H1 (cell line): ENCODE measurements around the gene GRIK1. TPM values are rescaled to one million over a fixed set of nuclear protein-coding genes. Genes with fewer than 3 reads are reported as not detected.

Experiments
- CTCF ChIA-PET: fragments of 300-600 bp; sonication (Branson Sonifier 250); formaldehyde crosslinking; loops from one replicate; lab custom pipeline; 2021; ENCODE audit not compliant: partially characterized antibody; lab: Charles Lee
- POLR2A ChIA-PET: fragments of 300-600 bp; sonication (Branson Sonifier 250); formaldehyde crosslinking; loops from one replicate; lab custom pipeline; 2021; ENCODE audit warnings: inconsistent platforms; ENCODE audit not compliant: partially characterized antibody; lab: Charles Lee
- DNase-seq, 2 experiments: peaks; one replicate each; pipeline versions ENCODE4 v3.0.0 to v3.0.0-alpha.2; 2010 to 2022; ENCODE audit warnings: low spot score in 2 of 2, low read depth in 1 of 2, mixed read lengths in 1 of 2
- FAIRE-seq: peaks from 2 replicates; lab custom pipeline; 2011; peaks lifted over from hg19 to GRCh38; lab: Jason Lieb, UNC
- H2AFZ ChIP-seq: 2 replicates; pipeline ENCODE4 v1.8.1; 2012; ENCODE audit warnings: low read length, inconsistent platforms
- H2AK5ac ChIP-seq: 2 replicates; pipeline ENCODE4 v1.6.1; 2013; ENCODE audit warnings: low read depth, low read length
- H2BK120ac ChIP-seq: replicated peaks from 2 replicates; pipeline ENCODE3; 2013; ENCODE audit warnings: low read depth, low read length, inconsistent platforms
- H2BK12ac ChIP-seq: 2 replicates; pipeline ENCODE4 v1.6.1; 2013; ENCODE audit warnings: low read depth, low read length
- H2BK15ac ChIP-seq: 2 replicates; pipeline ENCODE4 v1.6.1; 2013; ENCODE audit warnings: low read length
- H2BK20ac ChIP-seq: 2 replicates; pipeline ENCODE4 v1.6.1; 2013; ENCODE audit warnings: low read length
- H2BK5ac ChIP-seq: 2 replicates; pipeline ENCODE4 v1.6.1; 2013; ENCODE audit warnings: low read depth, low read length
- H3K14ac ChIP-seq: 2 replicates; pipeline ENCODE4 v1.6.1; 2013; ENCODE audit warnings: inconsistent platforms; ENCODE audit not compliant: insufficient read length
- H3K18ac ChIP-seq: 2 replicates; pipeline ENCODE4 v1.6.1; 2013; ENCODE audit warnings: low read length; ENCODE audit errors: extremely low read depth
- H3K23ac ChIP-seq: 2 replicates; pipeline ENCODE4 v1.6.1; 2013; ENCODE audit warnings: inconsistent platforms; ENCODE audit not compliant: insufficient read length
- H3K23me2 ChIP-seq: 2 replicates; pipeline ENCODE4 v1.6.1; 2013; ENCODE audit warnings: low read depth, low read length
- H3K27ac ChIP-seq: 2 replicates; pipeline ENCODE4 v1.6.1; 2011; ENCODE audit warnings: low read depth, low read length, inconsistent platforms
- H3K27me3 ChIP-seq, 4 experiments: replicated peaks in 1 of 4; 1 replicate in 1 of 4; 2 replicates in 3 of 4; pipeline versions ENCODE4 v1.6.1 to v1.8.1; 2011 to 2013; ENCODE audit warnings: low read length in 3 of 4, mild to moderate bottlenecking in 3 of 4, inconsistent platforms in 2 of 4, mixed read lengths in 2 of 4, moderate library complexity in 1 of 4; ENCODE audit not compliant: control insufficient read depth in 3 of 4, insufficient read depth in 3 of 4; ENCODE audit errors: extremely low read depth in 1 of 4
- H3K36me3 ChIP-seq, 4 experiments: 2 replicates each; pipeline versions ENCODE4 v1.6.1 to v1.8.1; 2011 to 2013; ENCODE audit warnings: mild to moderate bottlenecking in 4 of 4, low read length in 3 of 4, moderate library complexity in 2 of 4, control low read depth in 1 of 4, inconsistent platforms in 1 of 4; ENCODE audit not compliant: insufficient read depth in 4 of 4, control insufficient read depth in 2 of 4
- H3K4ac ChIP-seq: replicated peaks from 2 replicates; pipeline ENCODE3; 2013; ENCODE audit warnings: low read length, low read depth, mixed read lengths, inconsistent platforms; ENCODE audit not compliant: insufficient read length
- H3K4me1 ChIP-seq, 4 experiments: replicated peaks in 1 of 4; 1 replicate in 1 of 4; 2 replicates in 3 of 4; pipeline versions ENCODE4 v1.6.1 to v1.8.1; 2011 to 2013; ENCODE audit warnings: low read length in 3 of 4, inconsistent platforms in 2 of 4, mixed read lengths in 1 of 4; ENCODE audit not compliant: insufficient read depth in 4 of 4, control insufficient read depth in 3 of 4
- H3K4me2 ChIP-seq, 2 experiments: 2 replicates each; pipeline versions ENCODE4 v1.6.1 to v1.8.1; 2011 to 2013; ENCODE audit warnings: low read depth in 2 of 2, low read length in 2 of 2, control low read depth in 1 of 2, inconsistent platforms in 1 of 2, mild to moderate bottlenecking in 1 of 2; ENCODE audit not compliant: insufficient read depth in 1 of 2
- H3K4me3 ChIP-seq, 4 experiments: fragments of 200-600, 300-600 bp in 1 of 4; sonication (generic), shearing (Covaris generic), sonication (Bioruptor Twin) in 1 of 4; 2 replicates each; pipeline versions ENCODE4 v1.5.1 to v1.8.1; 2011 to 2016; ENCODE audit warnings: low read length in 4 of 4, low read depth in 3 of 4, control low read depth in 2 of 4, inconsistent platforms in 2 of 4, mild to moderate bottlenecking in 2 of 4, mixed read lengths in 1 of 4, moderate library complexity in 1 of 4; ENCODE audit not compliant: insufficient read depth in 2 of 4; ENCODE audit errors: extremely low read depth in 1 of 4
- H3K56ac ChIP-seq: replicated peaks from 2 replicates; pipeline ENCODE3; 2013; ENCODE audit warnings: low read depth, mild to moderate bottlenecking, mixed read lengths, low read length, inconsistent platforms; ENCODE audit not compliant: insufficient read length
- H3K79me1 ChIP-seq: 2 replicates; pipeline ENCODE4 v1.6.1; 2013; ENCODE audit warnings: low read depth, low read length, control low read depth
- H3K79me2 ChIP-seq, 2 experiments: 2 replicates each; pipeline versions ENCODE4 v1.6.1 to v1.8.1; 2012 to 2013; ENCODE audit warnings: low read length in 2 of 2, mild to moderate bottlenecking in 2 of 2, inconsistent platforms in 1 of 2; ENCODE audit not compliant: insufficient read depth in 2 of 2, control insufficient read depth in 1 of 2
- H3K9ac ChIP-seq, 4 experiments: replicated peaks in 1 of 4; 1 replicate in 1 of 4; 2 replicates in 3 of 4; pipeline versions ENCODE4 v1.6.1 to v1.8.1; 2011 to 2013; ENCODE audit warnings: low read depth in 3 of 4, low read length in 3 of 4, control low read depth in 2 of 4, mild to moderate bottlenecking in 2 of 4, moderate library complexity in 2 of 4, inconsistent platforms in 1 of 4; ENCODE audit errors: extremely low read depth in 1 of 4
- H3K9me3 ChIP-seq, 2 experiments: 2 replicates each; pipeline versions ENCODE4 v1.6.1 to v1.8.1; 2012 to 2013; ENCODE audit warnings: mild to moderate bottlenecking in 2 of 2, moderate library complexity in 2 of 2, control low read depth in 1 of 2, inconsistent platforms in 1 of 2, low read depth in 1 of 2, low read length in 1 of 2, mixed read lengths in 1 of 2; ENCODE audit not compliant: insufficient read depth in 2 of 2
- H4K20me1 ChIP-seq, 2 experiments: replicated peaks in 1 of 2; 2 replicates each; pipeline versions ENCODE3 to v1.8.1; 2011 to 2013; ENCODE audit warnings: inconsistent platforms in 2 of 2, low read length in 2 of 2, mild to moderate bottlenecking in 1 of 2; ENCODE audit not compliant: insufficient read depth in 2 of 2, control insufficient read depth in 1 of 2
- H4K5ac ChIP-seq: 2 replicates; pipeline ENCODE4 v1.6.1; 2013; ENCODE audit warnings: low read length, low read depth, mixed read lengths, inconsistent platforms; ENCODE audit not compliant: insufficient read length
- H4K8ac ChIP-seq: 2 replicates; pipeline ENCODE4 v1.8.0; 2013; ENCODE audit warnings: mild to moderate bottlenecking, moderate library complexity, low read length, inconsistent platforms; ENCODE audit not compliant: insufficient read depth; ENCODE audit errors: extremely low read depth
- H4K91ac ChIP-seq: replicated peaks from 2 replicates; pipeline ENCODE3; 2013; ENCODE audit warnings: low read length, mixed read lengths, inconsistent platforms; ENCODE audit not compliant: insufficient read length
- KDM4A ChIP-seq: IDR thresholded peaks from one replicate; pipeline ENCODE4 v1.7.1; 2012; ENCODE audit warnings: low read depth, mild to moderate bottlenecking, moderate library complexity, low read length, inconsistent platforms; ENCODE audit not compliant: severe bottlenecking
- RAD21 ChIP-seq, 2 experiments: IDR thresholded peaks in 1 of 2; conservative IDR thresholded peaks in 1 of 2; 2 replicates each; pipeline ENCODE4 v1.6.1; 2011; ENCODE audit warnings: low read depth in 2 of 2, low read length in 2 of 2, improper control_type of control experiment in 1 of 2, inconsistent platforms in 1 of 2, mild to moderate bottlenecking in 1 of 2, moderate library complexity in 1 of 2
- SAP30 ChIP-seq: fragments of 300-600 bp; sonication (generic); IDR thresholded peaks from 2 replicates; pipeline ENCODE4 v1.7.1; 2012; ENCODE audit warnings: low read length, moderate library complexity, mild to moderate bottlenecking, inconsistent platforms; ENCODE audit not compliant: insufficient read depth, insufficient replicate concordance
- SUZ12 ChIP-seq: fragments of 200-600 bp; sonication (generic); IDR thresholded peaks from 2 replicates; pipeline ENCODE4 v1.6.1; 2012; ENCODE audit warnings: mild to moderate bottlenecking, inconsistent platforms, low read length, moderate library complexity, mixed read lengths
- TBP ChIP-seq: IDR thresholded peaks from 2 replicates; pipeline ENCODE4 v1.6.1; 2011; ENCODE audit warnings: low read depth, low read length, improper control_type of control experiment
- YY1 ChIP-seq: IDR thresholded peaks from 2 replicates; pipeline ENCODE4 v1.6.1; 2011; ENCODE audit warnings: low read depth, mild to moderate bottlenecking, low read length
- WGBS, 2 experiments: shearing (Covaris generic) in 1 of 2; methylation state at CpG; one replicate each; pipeline versions ENCODE4 v1.1.6 to v1.1.7; 2013 to 2015; ENCODE audit warnings: low lambda C conversion rate in 2 of 2, mixed read lengths in 2 of 2, inconsistent platforms in 1 of 2, low coverage in 1 of 2, missing lambda C conversion rate in 1 of 2; ENCODE audit not compliant: insufficient replicate concordance in 2 of 2, insufficient coverage in 1 of 2, insufficient read length in 1 of 2; ENCODE audit errors: extremely low coverage in 1 of 2, missing lambda C conversion rate in 1 of 2; 5-methylcytosine and 5-hydroxymethylcytosine counted together
- polyA plus RNA-seq, 7 experiments: library from polyadenylated mRNA; depleted of rRNA in 3 of 7; stranded (reverse) in 5 of 7; unstranded in 2 of 7; fragments of >200 nt in 5 of 7; fragments of 200-250 nt in 2 of 7; gene quantifications; 1 replicate in 5 of 7; 2 replicates in 1 of 7; 4 replicates in 1 of 7; pipeline versions ENCODE4 v1.2.1 to v1.2.3, GENCODE V29; 2011 to 2013; ENCODE audit warnings: missing spikeins in 2 of 7, mixed read lengths in 2 of 7
- total RNA-seq: library from RNA; stranded (reverse); fragmentation: NEBNext Ultra II Directional; extraction: Animal tissue kit (Norgen Biotek cat#: 25700); gene quantifications from 2 replicates; pipeline ENCODE4 v1.2.1, GENCODE V29; 2021
- TF ChIP-seq, protein P1 (sequence below): IDR thresholded peaks from 2 replicates; pipeline ENCODE4 v1.6.1; 2011; ENCODE audit warnings: low read length, improper control_type of control experiment

Gene GRIK1
- total and polyA plus RNA-seq, 2 of the 8 experiments (the other 6 are each of a cell fraction or from before 2014, with no cell fraction given) = 0.11 to 0.32 TPM

DNA sequence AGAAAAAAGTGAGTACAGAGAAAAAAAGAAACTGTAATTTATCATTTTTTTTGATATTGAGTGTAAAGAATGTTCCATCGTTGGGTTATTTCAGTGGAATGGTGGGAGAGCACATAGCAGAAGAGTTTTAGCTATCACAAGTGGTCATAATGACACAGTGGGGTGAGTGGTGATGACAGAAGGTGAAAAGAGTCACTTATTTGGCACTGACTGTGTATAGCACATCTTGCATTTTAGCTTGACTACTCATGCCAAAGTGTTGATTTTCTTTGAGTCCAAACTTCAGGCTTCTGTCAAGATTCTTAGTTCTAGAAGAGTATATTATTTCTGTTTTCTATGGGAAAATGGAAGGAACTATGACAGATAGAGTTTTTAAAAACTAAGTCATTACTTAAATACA is 261.2 kb downstream of the GRIK1 start:
- H4K8ac ChIP-seq = no peak overlapping the region
- no peak overlapping the region for H3K56ac ChIP-seq
- H3K23me2 ChIP-seq = no peaks in the 10 kb centered on the region
- no peaks in the 10 kb centered on the region for H3K36me3 ChIP-seq
- H3K4ac ChIP-seq = no peak overlapping the region
- H3K4me2 ChIP-seq = no peak overlapping the region
- H4K91ac ChIP-seq = no peak overlapping the region
- 93% methylated on average over 1 of the region's 1 CpG; no CpG with 5 or more reads in 1 of the 2 experiments for WGBS, 2 experiments
- no peak overlapping the region for H2BK12ac ChIP-seq
- H3K9me3 ChIP-seq = no peaks in the 10 kb centered on the region
- H3K27ac ChIP-seq = no peak overlapping the region
- H3K18ac ChIP-seq = no peak overlapping the region
- FAIRE-seq (no peak), DNase-seq (no peak)
- H2BK15ac ChIP-seq = no peak overlapping the region
- H3K79me1 ChIP-seq = no peaks in the 10 kb centered on the region
- H3K4me3 ChIP-seq = no peak overlapping the region
- H3K23ac ChIP-seq = no peak overlapping the region
- no peak overlapping the region for H3K9ac ChIP-seq
- TF ChIP-seq SUZ12 = no peak
- TF ChIP-seq TBP = no peak
- TF ChIP-seq YY1 = no peak
- no peak for TF ChIP-seq RAD21 (IDR thresholded peaks at IDR 0.05 in 1 of 2, conservative IDR thresholded peaks at IDR 0.05 in 1 of 2; ENCODE audit: low read depth in 2 of 2, low read length in 2 of 2)
- TF ChIP-seq KDM4A = no peak
- TF ChIP-seq SAP30 = no peak
- TF ChIP-seq, protein P1, sequence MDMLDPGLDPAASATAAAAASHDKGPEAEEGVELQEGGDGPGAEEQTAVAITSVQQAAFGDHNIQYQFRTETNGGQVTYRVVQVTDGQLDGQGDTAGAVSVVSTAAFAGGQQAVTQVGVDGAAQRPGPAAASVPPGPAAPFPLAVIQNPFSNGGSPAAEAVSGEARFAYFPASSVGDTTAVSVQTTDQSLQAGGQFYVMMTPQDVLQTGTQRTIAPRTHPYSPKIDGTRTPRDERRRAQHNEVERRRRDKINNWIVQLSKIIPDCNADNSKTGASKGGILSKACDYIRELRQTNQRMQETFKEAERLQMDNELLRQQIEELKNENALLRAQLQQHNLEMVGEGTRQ = no peak
- H3K79me2 ChIP-seq = no peaks in the 10 kb centered on the region
- no peak overlapping the region for H2BK20ac ChIP-seq
- no peak overlapping the region for H2AFZ ChIP-seq
- ChIA-PET POLR2A (no interaction called here), CTCF (interaction anchor here (0.7 to 1.4 kb wide), 3 partner anchors 10 to 824 kb away, joined by 3 to 4 read pairs (median 3); no protein-coding TSS in a partner anchor)
- H3K4me1 ChIP-seq = peaks cover 1 to 10% (median 3%) of the 10 kb centered on the region in 4 experiments; a peak in 6 of 7 replicates
- H2BK120ac ChIP-seq = no peak overlapping the region
- H3K27me3 ChIP-seq = no peaks in the 10 kb centered on the region
- H3K14ac ChIP-seq = no peak overlapping the region
- H4K5ac ChIP-seq = no peak overlapping the region
- no peaks in the 10 kb centered on the region for H4K20me1 ChIP-seq
- no peak overlapping the region for H2BK5ac ChIP-seq
- H2AK5ac ChIP-seq = no peak overlapping the region
